Lower lobe of right lung (tissue), 2 donors: ENCODE measurements around the gene SERINC5. TPM values are rescaled to one million over a fixed set of nuclear protein-coding genes. Genes with fewer than 3 reads are reported as not detected.

Source experiments
- ATAC-seq, 2 donors: fragments of 200-7000 bp; cut with Tn5 transposase; one replicate each; pipeline ENCODE4 v1.9.1; 2020 to 2022; ENCODE audit warnings: mild to moderate bottlenecking in 2 of 2, moderate library complexity in 2 of 2
- DNase-seq: peaks from one replicate; pipeline ENCODE4 v3.0.0-alpha.2; 2020
- H3K27ac ChIP-seq: fragments of 200-600 bp; one replicate; pipeline ENCODE4 v1.8.0; 2022
- H3K27me3 ChIP-seq: fragments of 200-600 bp; one replicate; pipeline ENCODE4 v1.8.0; 2022; ENCODE audit warnings: low read depth
- H3K36me3 ChIP-seq: fragments of 200-600 bp; one replicate; pipeline ENCODE4 v1.8.0; 2022; ENCODE audit warnings: mild to moderate bottlenecking
- H3K4me1 ChIP-seq: fragments of 200-600 bp; one replicate; pipeline ENCODE4 v1.8.0; 2022
- H3K4me3 ChIP-seq: fragments of 200-600 bp; one replicate; pipeline ENCODE4 v1.8.0; 2022; ENCODE audit warnings: mild to moderate bottlenecking
- H3K9me3 ChIP-seq: fragments of 200-600 bp; one replicate; pipeline ENCODE4 v1.8.0; 2022
- intact Hi-C: fragments of 100-400 bp; cut with DNase I; formaldehyde crosslinking; loops from one replicate; pipeline ENCODE4 v1.11.0; 2022
- total RNA-seq: library from RNA; stranded (reverse); fragmentation: NEBNext Ultra II Directional; extraction: Animal tissue kit (Norgen Biotek cat#: 25700); gene quantifications from one replicate; pipeline ENCODE4 v1.2.1, GENCODE V29; 2021
- TF ChIP-seq, protein P1 (sequence below): fragments of 200-600 bp; IDR thresholded peaks from one replicate; pipeline ENCODE4 v1.8.0; 2022; ENCODE audit warnings: antibody characterized with exemption, mild to moderate bottlenecking
- donor health status: DM: no; HTN: yes; CAD: no; lungs with severe emphysema.

SERINC5 gene
- total RNA-seq, 1 donor from 2014 or later = 52.6 TPM

DNA sequence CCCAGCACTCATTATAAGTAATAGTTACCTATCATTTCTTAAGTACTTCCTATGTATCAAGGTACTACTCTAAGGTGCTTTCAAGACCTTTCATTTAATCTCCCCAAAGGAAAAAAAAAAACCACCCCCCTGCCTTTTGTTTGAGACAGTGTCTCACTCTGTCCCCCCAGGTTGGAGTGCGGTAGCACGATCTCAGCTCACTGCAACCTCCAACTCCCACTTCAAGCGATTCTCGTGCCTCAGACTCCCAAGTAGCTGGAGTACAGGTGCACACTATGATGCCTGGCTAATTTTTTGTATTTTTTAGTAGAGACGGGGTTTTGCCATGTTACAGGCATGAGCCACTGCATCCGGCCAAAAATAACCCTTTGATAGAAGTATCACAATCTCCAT lies 29.9 kb downstream of the SERINC5 start:
- H3K4me3 ChIP-seq = no peak overlapping the region
- TF ChIP-seq, protein P1, sequence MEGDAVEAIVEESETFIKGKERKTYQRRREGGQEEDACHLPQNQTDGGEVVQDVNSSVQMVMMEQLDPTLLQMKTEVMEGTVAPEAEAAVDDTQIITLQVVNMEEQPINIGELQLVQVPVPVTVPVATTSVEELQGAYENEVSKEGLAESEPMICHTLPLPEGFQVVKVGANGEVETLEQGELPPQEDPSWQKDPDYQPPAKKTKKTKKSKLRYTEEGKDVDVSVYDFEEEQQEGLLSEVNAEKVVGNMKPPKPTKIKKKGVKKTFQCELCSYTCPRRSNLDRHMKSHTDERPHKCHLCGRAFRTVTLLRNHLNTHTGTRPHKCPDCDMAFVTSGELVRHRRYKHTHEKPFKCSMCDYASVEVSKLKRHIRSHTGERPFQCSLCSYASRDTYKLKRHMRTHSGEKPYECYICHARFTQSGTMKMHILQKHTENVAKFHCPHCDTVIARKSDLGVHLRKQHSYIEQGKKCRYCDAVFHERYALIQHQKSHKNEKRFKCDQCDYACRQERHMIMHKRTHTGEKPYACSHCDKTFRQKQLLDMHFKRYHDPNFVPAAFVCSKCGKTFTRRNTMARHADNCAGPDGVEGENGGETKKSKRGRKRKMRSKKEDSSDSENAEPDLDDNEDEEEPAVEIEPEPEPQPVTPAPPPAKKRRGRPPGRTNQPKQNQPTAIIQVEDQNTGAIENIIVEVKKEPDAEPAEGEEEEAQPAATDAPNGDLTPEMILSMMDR = no peak
- peaks cover 6% of the 10 kb centered on the region for H3K4me1 ChIP-seq
- ATAC-seq (no peak), DNase-seq (no peak)
- H3K27me3 ChIP-seq = no peaks in the 10 kb centered on the region
- intact Hi-C loops = no loop called here
- H3K27ac ChIP-seq = no peak overlapping the region
- no peaks in the 10 kb centered on the region for H3K36me3 ChIP-seq
- no peaks in the 10 kb centered on the region for H3K9me3 ChIP-seq

DNA sequence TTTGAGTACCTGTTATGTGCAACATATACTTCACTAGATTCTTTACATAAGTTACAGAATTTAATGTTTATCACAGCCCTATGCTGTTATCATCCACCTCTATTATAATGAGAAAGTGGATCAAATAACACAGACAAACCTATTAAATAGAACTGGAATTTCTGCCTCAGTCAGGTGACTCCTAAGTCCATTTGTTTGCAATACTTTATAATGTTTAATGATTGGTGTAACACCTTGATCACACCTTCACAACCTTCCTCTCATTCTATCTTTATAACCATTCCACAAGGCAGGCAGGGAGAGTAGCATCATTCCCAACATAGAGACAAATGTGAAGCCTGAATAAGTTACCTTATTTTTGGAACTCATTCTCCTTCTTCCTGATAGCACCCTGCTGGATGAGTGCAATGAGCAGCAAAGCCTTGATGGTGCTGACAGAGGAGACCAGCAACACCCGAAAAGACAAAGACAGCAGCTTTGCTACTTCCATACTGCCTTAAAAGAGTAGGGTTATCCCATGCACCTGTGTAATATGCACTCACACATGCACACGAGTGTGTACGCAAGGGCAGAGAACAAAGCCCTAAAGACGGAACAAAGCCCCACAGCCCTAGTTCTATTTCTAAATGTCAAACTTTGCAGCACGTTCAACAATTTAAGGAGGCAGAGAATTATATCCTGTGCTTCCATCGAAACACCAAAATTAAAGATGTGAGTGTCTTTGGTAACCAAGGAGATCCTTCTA lies 30.5 kb downstream of the SERINC5 start:
- DNase-seq = no peak
- ATAC-seq = no peak

DNA sequence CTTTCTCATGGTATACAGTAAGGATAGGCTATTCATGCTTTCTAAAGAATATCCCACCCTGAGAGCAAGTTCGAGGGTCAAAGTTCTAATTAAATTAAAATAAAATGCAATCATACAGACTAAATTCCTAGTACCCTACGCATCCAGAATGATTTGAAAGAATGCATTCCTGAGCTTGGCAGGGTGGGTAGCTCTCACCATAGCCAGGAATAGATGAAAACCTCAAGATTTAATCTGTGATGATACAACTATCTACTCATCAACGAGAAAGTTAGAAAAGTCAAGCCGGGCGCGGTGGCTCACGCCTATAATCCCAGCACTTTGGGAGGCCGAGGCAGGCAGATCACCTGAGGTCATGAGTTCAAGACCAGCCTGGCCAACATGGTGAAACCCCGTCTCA lies 32.3 kb downstream of the SERINC5 start:
- intact Hi-C loops = no loop called here
- Histone ChIP-seq H3K9me3 (no peaks in the 10 kb centered on the region), H3K27ac (no peak overlapping the region), H3K4me3 (no peak overlapping the region), H3K4me1 (no peaks in the 10 kb centered on the region), H3K36me3 (no peaks in the 10 kb centered on the region), H3K27me3 (no peaks in the 10 kb centered on the region)
- TF ChIP-seq, protein P1 = no peak
- ATAC-seq = no peak
- no peak for DNase-seq

More for the DNA sequence above, 30.5 kb downstream of the SERINC5 start:
- no peak overlapping the region for H3K27ac ChIP-seq
- H3K9me3 ChIP-seq = no peaks in the 10 kb centered on the region
- no peak overlapping the region for H3K4me3 ChIP-seq
- peaks cover 6% of the 10 kb centered on the region for H3K4me1 ChIP-seq
- TF ChIP-seq, protein P1 = no peak
- H3K36me3 ChIP-seq = no peaks in the 10 kb centered on the region
- H3K27me3 ChIP-seq = no peaks in the 10 kb centered on the region
- intact Hi-C loops = no loop called here

DNA sequence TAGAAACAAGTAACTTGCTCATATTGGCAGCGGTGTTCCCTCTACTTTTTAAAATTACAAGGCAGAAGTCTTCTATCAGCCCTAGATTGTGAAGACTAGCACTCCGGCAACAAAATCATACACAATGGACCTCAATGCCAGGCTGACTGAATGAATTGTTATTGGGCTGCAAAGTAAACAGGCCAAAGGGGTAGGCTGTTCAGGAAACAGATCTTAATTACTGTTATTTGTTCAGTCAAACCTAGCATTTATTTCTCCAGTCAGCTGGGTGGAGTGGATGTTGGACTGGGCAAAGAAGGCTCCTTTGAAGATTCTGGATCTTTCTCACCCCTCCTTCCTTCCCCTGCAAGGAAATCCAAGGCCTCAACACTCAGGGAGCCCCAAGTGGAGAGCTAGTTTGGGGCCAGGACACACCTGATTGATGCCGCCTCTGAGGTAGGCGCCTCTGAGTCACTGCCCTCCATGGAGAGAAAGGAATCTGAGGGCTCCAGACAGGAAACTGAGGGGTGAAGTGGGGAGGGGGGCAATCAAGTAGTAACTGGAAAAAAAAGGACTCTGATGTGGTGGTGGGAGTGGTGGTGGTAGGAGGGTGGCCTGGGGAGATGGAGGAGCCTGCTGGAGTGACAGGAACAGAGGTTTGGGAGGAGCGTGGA lies 35.5 kb downstream of the SERINC5 start:
- intact Hi-C loops = no loop called here
- ATAC-seq = no peak
- no peak overlapping the region for H3K4me3 ChIP-seq

DNA sequence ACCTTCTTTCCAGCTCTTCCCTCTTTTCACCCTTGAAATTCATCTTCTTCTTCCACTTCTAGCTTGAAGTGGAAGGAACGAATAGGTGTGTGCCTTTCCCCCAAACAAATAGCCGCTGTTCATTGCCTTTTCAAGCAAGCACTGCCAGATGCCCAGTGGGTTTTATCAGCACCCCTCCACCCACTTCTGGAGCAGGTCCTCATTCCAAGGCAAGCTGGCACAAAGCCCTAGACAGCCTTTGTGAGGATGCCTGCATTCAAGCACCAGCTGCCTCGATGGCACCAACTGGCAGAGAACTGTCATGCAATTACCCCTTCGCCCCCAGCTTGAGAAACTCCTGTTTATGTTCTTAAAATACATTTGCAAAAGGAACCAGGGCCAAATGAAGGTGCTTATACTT lies 36.5 kb downstream of the SERINC5 start:
- Histone ChIP-seq H3K36me3 (no peaks in the 10 kb centered on the region), H3K27ac (no peak overlapping the region), H3K4me3 (no peak overlapping the region), H3K4me1 (peaks cover 28% of the 10 kb centered on the region), H3K27me3 (no peaks in the 10 kb centered on the region), H3K9me3 (no peaks in the 10 kb centered on the region)
- TF ChIP-seq, protein P1 = no peak
- DNase-seq (no peak), ATAC-seq (no peak)
- intact Hi-C loops = no loop called here

More for the DNA sequence above, 35.5 kb downstream of the SERINC5 start:
- no peaks in the 10 kb centered on the region for H3K9me3 ChIP-seq
- TF ChIP-seq, protein P1 = no peak
- no peaks in the 10 kb centered on the region for H3K27me3 ChIP-seq
- H3K27ac ChIP-seq = no peak overlapping the region
- H3K4me1 ChIP-seq = peaks cover 27% of the 10 kb centered on the region
- DNase-seq = no peak
- H3K36me3 ChIP-seq = no peaks in the 10 kb centered on the region
